CD4-positive, CD25-positive, alpha-beta regulatory T cell (primary cell): ENCODE measurements around the gene DYSF. TPM values are rescaled to one million over a fixed set of nuclear protein-coding genes. Genes with fewer than 3 reads are reported as not detected.

Source experiments
- ATAC-seq, 2 donors: fragments of 150-1000 bp; cut with Tn5 transposase; one replicate each; pipeline ENCODE4 v1.10.0; 2021; ENCODE audit warnings: low read depth in 2 of 2, moderate number of reproducible peaks in 2 of 2, moderate library complexity in 1 of 2
- DNase-seq, 3 donors: peaks; one replicate each; pipeline versions ENCODE4 v3.0.0 to v3.0.0-alpha.2; 2012 to 2022; ENCODE audit warnings: mixed read lengths in 1 of 3
- H3K27ac ChIP-seq: one replicate; pipeline ENCODE4 v1.7.0; 2013; ENCODE audit warnings: mild to moderate bottlenecking, low read length; ENCODE audit not compliant: insufficient read depth, poor library complexity, severe bottlenecking
- H3K27me3 ChIP-seq: one replicate; pipeline ENCODE4 v1.7.0; 2013; ENCODE audit warnings: low read length; ENCODE audit not compliant: control insufficient read depth, insufficient read depth
- H3K36me3 ChIP-seq: one replicate; pipeline ENCODE4 v1.7.0; 2013; ENCODE audit warnings: mild to moderate bottlenecking, low read length, moderate library complexity; ENCODE audit not compliant: control insufficient read depth, insufficient read depth
- H3K4me1 ChIP-seq: 2 replicates; pipeline ENCODE4 v1.7.0; 2013; ENCODE audit warnings: mild to moderate bottlenecking, low read length; ENCODE audit not compliant: insufficient read depth, control insufficient read depth, poor library complexity, severe bottlenecking
- H3K4me3 ChIP-seq: one replicate; pipeline ENCODE4 v1.7.0; 2013; ENCODE audit warnings: low read depth, mild to moderate bottlenecking, low read length, moderate library complexity
- H3K9me3 ChIP-seq, 2 experiments: 1 replicate in 1 of 2; 2 replicates in 1 of 2; pipeline ENCODE4 v1.7.0; 2013; ENCODE audit warnings: low read length in 2 of 2, mild to moderate bottlenecking in 1 of 2, moderate library complexity in 1 of 2; ENCODE audit not compliant: control insufficient read depth in 2 of 2
- H3K27ac Mint-ChIP-seq, 3 donors: one replicate each; pipeline ENCODE4 v1.8.0; 2020 to 2022; ENCODE audit warnings: mild to moderate bottlenecking in 3 of 3, mixed read lengths in 3 of 3, moderate library complexity in 2 of 3
- H3K27me3 Mint-ChIP-seq: one replicate; pipeline ENCODE4 v1.8.0; 2022; ENCODE audit warnings: mild to moderate bottlenecking, mixed read lengths
- H3K36me3 Mint-ChIP-seq: one replicate; pipeline ENCODE4 v1.8.0; 2020; ENCODE audit warnings: mixed read lengths
- H3K4me1 Mint-ChIP-seq, 4 donors: one replicate each; pipeline ENCODE4 v1.8.0; 2020 to 2022; ENCODE audit warnings: mixed read lengths in 4 of 4, mild to moderate bottlenecking in 1 of 4
- H3K4me3 Mint-ChIP-seq, 4 donors: one replicate each; pipeline ENCODE4 v1.8.0; 2020 to 2022; ENCODE audit warnings: mild to moderate bottlenecking in 4 of 4, mixed read lengths in 4 of 4, moderate library complexity in 3 of 4
- H3K9me3 Mint-ChIP-seq, 7 donors: one replicate each; pipeline ENCODE4 v1.8.0; 2020 to 2022; ENCODE audit warnings: mixed read lengths in 7 of 7, mild to moderate bottlenecking in 3 of 7, moderate library complexity in 2 of 7
- polyA plus RNA-seq, 4 donors: library from polyadenylated mRNA; unstranded; fragments of 300-500 nt; fragmentation: Illumina TruSeq; gene quantifications; one replicate each; pipeline ENCODE4 v1.2.3, GENCODE V29; 2021
- total RNA-seq: library from RNA; stranded (reverse); gene quantifications from one replicate; pipeline ENCODE4 v1.2.3, GENCODE V29; 2022

Gene DYSF
- total and polyA plus RNA-seq, 5 donors from 2014 or later = 0.10 to 0.13 TPM; not detected in 3

- H3K36me3 Mint-ChIP-seq = no peaks in the 10 kb centered on the region
- Histone ChIP-seq H3K4me1 (no peaks in the 10 kb centered on the region), H3K27me3 (no peaks in the 10 kb centered on the region), H3K9me3 (no peaks in the 10 kb centered on the region), H3K27ac (no peak overlapping the region), H3K4me3 (no peak overlapping the region), H3K36me3 (no peaks in the 10 kb centered on the region)
- H3K4me3 Mint-ChIP-seq = no peak overlapping the region
- no peaks in the 10 kb centered on the region for H3K4me1 Mint-ChIP-seq
- DNase-seq (no peak), ATAC-seq (no peak)
- H3K27ac Mint-ChIP-seq = no peak overlapping the region
- H3K9me3 Mint-ChIP-seq = peaks cover 0 to 4% (median 0%) of the 10 kb centered on the region in 7 donors
- H3K27me3 Mint-ChIP-seq = peaks cover 4% of the 10 kb centered on the region
Observed at GRCh38 chr2:71713581-71714580, 260.5 kb downstream of the DYSF start.

GRCh38 chr2:71714601-71715240, 261.4 kb downstream of the DYSF start:
- no peaks in the 10 kb centered on the region for H3K36me3 Mint-ChIP-seq

GRCh38 chr2:71715241-71715750, 261.9 kb downstream of the DYSF start:
- H3K4me1 Mint-ChIP-seq = no peaks in the 10 kb centered on the region
- Histone ChIP-seq H3K4me3 (no peak overlapping the region), H3K27me3 (no peaks in the 10 kb centered on the region), H3K36me3 (no peaks in the 10 kb centered on the region), H3K4me1 (no peaks in the 10 kb centered on the region), H3K27ac (no peak overlapping the region), H3K9me3 (no peaks in the 10 kb centered on the region)
- DNase-seq = no peak
- H3K27me3 Mint-ChIP-seq = peaks cover 4% of the 10 kb centered on the region
- no peak overlapping the region for H3K4me3 Mint-ChIP-seq
- peaks cover 0 to 4% (median 0%) of the 10 kb centered on the region in 7 donors for H3K9me3 Mint-ChIP-seq
- H3K27ac Mint-ChIP-seq = no peak overlapping the region
- no peaks in the 10 kb centered on the region for H3K36me3 Mint-ChIP-seq
- ATAC-seq = no peak

More at GRCh38 chr2:71714601-71715240, 261.4 kb downstream of the DYSF start:
- H3K4me3 ChIP-seq = no peak overlapping the region
- H3K36me3 ChIP-seq = no peaks in the 10 kb centered on the region
- Mint-ChIP-seq H3K9me3 (peaks cover 0 to 4% (median 0%) of the 10 kb centered on the region in 7 donors), H3K4me1 (no peaks in the 10 kb centered on the region), H3K27ac (no peak overlapping the region), H3K27me3 (peaks cover 4% of the 10 kb centered on the region), H3K4me3 (no peak overlapping the region)
- DNase-seq = no peak
- no peak for ATAC-seq
- no peak overlapping the region for H3K27ac ChIP-seq
- H3K9me3 ChIP-seq = no peaks in the 10 kb centered on the region
- no peaks in the 10 kb centered on the region for H3K27me3 ChIP-seq
- H3K4me1 ChIP-seq = no peaks in the 10 kb centered on the region

GRCh38 chr2:71715951-71716696, 262.8 kb downstream of the DYSF start:
- Histone ChIP-seq H3K4me3 (no peak overlapping the region), H3K36me3 (no peaks in the 10 kb centered on the region), H3K27ac (no peak overlapping the region), H3K27me3 (no peaks in the 10 kb centered on the region), H3K4me1 (no peaks in the 10 kb centered on the region), H3K9me3 (no peaks in the 10 kb centered on the region)
- Mint-ChIP-seq H3K27ac (no peak overlapping the region), H3K4me3 (no peak overlapping the region), H3K4me1 (no peaks in the 10 kb centered on the region), H3K9me3 (peaks cover 0 to 4% (median 0%) of the 10 kb centered on the region in 7 donors), H3K27me3 (peaks cover 4% of the 10 kb centered on the region), H3K36me3 (no peaks in the 10 kb centered on the region)
- ATAC-seq = no peak
- DNase-seq = no peak

GRCh38 chr2:71716697-71717624, 263.6 kb downstream of the DYSF start:
- Mint-ChIP-seq H3K27ac (no peak overlapping the region), H3K4me1 (no peaks in the 10 kb centered on the region), H3K36me3 (no peaks in the 10 kb centered on the region), H3K9me3 (peaks cover 0 to 4% (median 0%) of the 10 kb centered on the region in 7 donors), H3K4me3 (no peak overlapping the region), H3K27me3 (peaks cover 4% of the 10 kb centered on the region)
- no peaks in the 10 kb centered on the region for H3K4me1 ChIP-seq
- H3K9me3 ChIP-seq = no peaks in the 10 kb centered on the region
- DNase-seq = no peak
- H3K27ac ChIP-seq = no peak overlapping the region
- no peaks in the 10 kb centered on the region for H3K27me3 ChIP-seq
- no peaks in the 10 kb centered on the region for H3K36me3 ChIP-seq
- no peak for ATAC-seq
- H3K4me3 ChIP-seq = no peak overlapping the region

- Histone ChIP-seq H3K9me3 (no peaks in the 10 kb centered on the region), H3K27me3 (no peaks in the 10 kb centered on the region), H3K36me3 (no peaks in the 10 kb centered on the region), H3K27ac (no peak overlapping the region), H3K4me3 (no peak overlapping the region), H3K4me1 (no peaks in the 10 kb centered on the region)
- Mint-ChIP-seq H3K27me3 (peaks cover 4% of the 10 kb centered on the region), H3K4me3 (no peak overlapping the region), H3K36me3 (no peaks in the 10 kb centered on the region), H3K9me3 (peaks cover 0 to 6% (median 2%) of the 10 kb centered on the region in 7 donors), H3K4me1 (no peaks in the 10 kb centered on the region), H3K27ac (no peak overlapping the region)
- ATAC-seq = no peak
- no peak for DNase-seq
Observed at GRCh38 chr2:71718686-71719085, 265.3 kb downstream of the DYSF start.
